ENCODE results near the gene PRCC. TPM values are rescaled to one million over a fixed set of nuclear protein-coding genes. Genes with fewer than 3 reads are reported as not detected.

The PRCC gene
- total RNA-seq, 4 donors from 2014 or later: 34.8 to 57.9 (median 43.6) TPM

GRCh38 chr1:156773607-156774006 is 6.3 kb downstream of the PRCC start:
- no peak for TF ChIP-seq CTCF (IDR thresholded peaks at IDR 0.05)
- TF ChIP-seq POLR2A (IDR thresholded peaks at IDR 0.05): no peak
- no peak overlapping the region for H3K27ac ChIP-seq
- H3K4me3 ChIP-seq (replicated peaks in 1 of 3): no peak overlapping the region
- H3K9me3 ChIP-seq: no peaks in the 10 kb centered on the region
- DNase-seq: no peak
- peaks cover 23 to 44% of the 10 kb centered on the region in 2 donors for H3K4me1 ChIP-seq
- WGBS, 2 donors: 92 to 93% methylated on average over 3 of the region's 3 CpGs
- no peaks in the 10 kb centered on the region for H3K27me3 ChIP-seq
- no peaks in the 10 kb centered on the region for H3K36me3 ChIP-seq
- intact Hi-C loops (cut with DNase I): no loop called here

- 89 to 93% methylated on average over 5 of the region's 5 CpGs for WGBS, 2 donors
- DNase-seq: no peak
- H3K36me3 ChIP-seq: no peaks in the 10 kb centered on the region
- no peaks in the 10 kb centered on the region for H3K9me3 ChIP-seq
- intact Hi-C loops (cut with DNase I): no loop called here
- H3K27me3 ChIP-seq: no peaks in the 10 kb centered on the region
- TF ChIP-seq POLR2A (IDR thresholded peaks at IDR 0.05) (no peak), CTCF (IDR thresholded peaks at IDR 0.05) (no peak)
- H3K27ac ChIP-seq: no peak overlapping the region
- H3K4me3 ChIP-seq (replicated peaks in 1 of 3): no peak overlapping the region
- peaks cover 14 to 27% of the 10 kb centered on the region in 2 donors for H3K4me1 ChIP-seq
Observed at GRCh38 chr1:156775799-156776198, 8.5 kb downstream of the PRCC start.

- 58 to 59% methylated on average over 4 of the region's 4 CpGs for WGBS, 2 donors
- intact Hi-C loops (cut with DNase I): no loop called here
Observed at GRCh38 chr1:156776942-156777341, 9.6 kb downstream of the PRCC start.

GRCh38 chr1:156777573-156777972 is 10.2 kb downstream of the PRCC start:
- Histone ChIP-seq H3K27me3 (no peaks in the 10 kb centered on the region), H3K27ac (no peak overlapping the region), H3K4me1 (peaks cover 15 to 21% of the 10 kb centered on the region in 2 donors), H3K4me3 (replicated peaks in 1 of 3) (no peak overlapping the region), H3K36me3 (no peaks in the 10 kb centered on the region), H3K9me3 (no peaks in the 10 kb centered on the region)
- DNase-seq: no peak
- intact Hi-C loops (cut with DNase I): no loop called here
- 68 to 78% methylated on average over 1 of the region's 1 CpG for WGBS, 2 donors
- TF ChIP-seq CTCF (IDR thresholded peaks at IDR 0.05) (no peak), POLR2A (IDR thresholded peaks at IDR 0.05) (no peak)

More at GRCh38 chr1:156776942-156777341, 9.6 kb downstream of the PRCC start:
- no peak overlapping the region for H3K27ac ChIP-seq
- no peaks in the 10 kb centered on the region for H3K27me3 ChIP-seq
- TF ChIP-seq POLR2A (IDR thresholded peaks at IDR 0.05): no peak
- no peak for TF ChIP-seq CTCF (IDR thresholded peaks at IDR 0.05)
- no peaks in the 10 kb centered on the region for H3K36me3 ChIP-seq
- no peak overlapping the region for H3K4me3 ChIP-seq (replicated peaks in 1 of 3)
- H3K9me3 ChIP-seq: no peaks in the 10 kb centered on the region
- DNase-seq: peak in 1 of 2 donors; percentile 5
- peaks cover 19 to 27% of the 10 kb centered on the region in 2 donors for H3K4me1 ChIP-seq

- no peak overlapping the region for H3K4me3 ChIP-seq (replicated peaks in 1 of 3)
- intact Hi-C loops (cut with DNase I): no loop called here
- no peaks in the 10 kb centered on the region for H3K27me3 ChIP-seq
- H3K9me3 ChIP-seq: no peaks in the 10 kb centered on the region
- H3K4me1 ChIP-seq: peaks cover 6 to 7% of the 10 kb centered on the region in 2 donors
- no peak for TF ChIP-seq CTCF (IDR thresholded peaks at IDR 0.05)
- no peak for TF ChIP-seq POLR2A (IDR thresholded peaks at IDR 0.05)
- no peak overlapping the region for H3K27ac ChIP-seq
- DNase-seq: no peak
- H3K36me3 ChIP-seq: peaks cover 7% of the 10 kb centered on the region in 2 donors
Observed at GRCh38 chr1:156781585-156782186, 14.4 kb downstream of the PRCC start.

Measured in thyroid gland (tissue), 4 donors.